Brain pericyte (primary cell): ENCODE data around the gene SEMA3D.
A peak's percentile ranks its signal among the peaks of the same experiment; 100 is the strongest.
"Not testable (repeated sequence)": the region's sequence is repeated elsewhere in the genome, so short reads cannot be mapped to it uniquely, and the experiment has no call there.

Source experiments
- DNase-seq: peaks from one replicate; pipeline ENCODE4 v3.0.0-alpha.2; 2012; ENCODE audit warnings: low read depth, low spot score

SEMA3D gene

GRCh38 chr7:84997626-84998025, 189.2 kb downstream of the SEMA3D start:
- DNase-seq, result no peak

- DNase-seq, result not testable (repeated sequence)
Observed at GRCh38 chr7:84992954-84993353, 193.9 kb downstream of the SEMA3D start.

GRCh38 chr7:84985073-84985784, 201.6 kb downstream of the SEMA3D start:
- no peak for DNase-seq

- DNase-seq, result no peak
Observed at GRCh38 chr7:84982199-84982598, 204.7 kb downstream of the SEMA3D start.

- peak; percentile 63 for DNase-seq
Observed at GRCh38 chr7:84981055-84981976, 205.5 kb downstream of the SEMA3D start.

- DNase-seq, result no peak
Observed at GRCh38 chr7:84975586-84976185, 211.2 kb downstream of the SEMA3D start.

GRCh38 chr7:84971360-84971759, 215.5 kb downstream of the SEMA3D start:
- no peak for DNase-seq

GRCh38 chr7:84970670-84971069, 216.2 kb downstream of the SEMA3D start:
- no peak for DNase-seq

GRCh38 chr7:84953234-84953633, 233.6 kb downstream of the SEMA3D start:
- no peak for DNase-seq

- no peak for DNase-seq
Observed at GRCh38 chr7:84950836-84951235, 236.0 kb downstream of the SEMA3D start.

GRCh38 chr7:84949501-84949900, 237.4 kb downstream of the SEMA3D start:
- no peak for DNase-seq

GRCh38 chr7:84949067-84949466, 237.8 kb downstream of the SEMA3D start:
- DNase-seq, result no peak

GRCh38 chr7:84948634-84949033, 238.2 kb downstream of the SEMA3D start:
- DNase-seq, result no peak

GRCh38 chr7:84946549-84946948, 240.3 kb downstream of the SEMA3D start:
- no peak for DNase-seq
